ENCODE results near the gene DLG1.

The DLG1 gene

GRCh38 chr3:197030379-197031314, 267.8 kb downstream of the DLG1 start:
- DNase-seq (ENCODE audit: low read depth in 2 of 2): no peak

GRCh38 chr3:197029511-197030167, 268.8 kb downstream of the DLG1 start, which contains the start of gene MELTF:
TSS of gene MELTF (minus strand) at chr3:197029817. CDS start at chr3:197029702, 115 bp downstream.
- DNase-seq (ENCODE audit: low read depth in 2 of 2): peak; percentile 42 to 44

- DNase-seq (ENCODE audit: low read depth in 2 of 2): no peak
These were observed 269.5 kb downstream of the DLG1 start for GRCh38 chr3:197028728-197029510.

GRCh38 chr3:197027896-197028727, 270.3 kb downstream of the DLG1 start:
- DNase-seq (ENCODE audit: low read depth in 2 of 2): no peak

GRCh38 chr3:197027151-197027895, 271.1 kb downstream of the DLG1 start:
- no peak for DNase-seq (ENCODE audit: low read depth in 2 of 2)

- no peak for DNase-seq (ENCODE audit: low read depth in 2 of 2)
These were observed 271.9 kb downstream of the DLG1 start for GRCh38 chr3:197026481-197026866.

- no peak for DNase-seq (ENCODE audit: low read depth in 2 of 2)
These were observed 272.5 kb downstream of the DLG1 start for GRCh38 chr3:197025736-197026480.

- no peak for DNase-seq (ENCODE audit: low read depth in 2 of 2)
These were observed 273.3 kb downstream of the DLG1 start for GRCh38 chr3:197024881-197025735.

- DNase-seq (ENCODE audit: low read depth in 2 of 2): no peak
These were observed 274.3 kb downstream of the DLG1 start for GRCh38 chr3:197023998-197024651.

- no peak for DNase-seq (ENCODE audit: low read depth in 2 of 2)
These were observed 275.0 kb downstream of the DLG1 start for GRCh38 chr3:197023241-197023997.

- DNase-seq (ENCODE audit: low read depth in 2 of 2): no peak
These were observed 275.8 kb downstream of the DLG1 start for GRCh38 chr3:197022405-197023231.

GRCh38 chr3:197021729-197022404, 276.5 kb downstream of the DLG1 start:
- DNase-seq (ENCODE audit: low read depth in 2 of 2): no peak

- no peak for DNase-seq (ENCODE audit: low read depth in 2 of 2)
These were observed 277.2 kb downstream of the DLG1 start for GRCh38 chr3:197021231-197021630.

GRCh38 chr3:197019535-197019934, 278.9 kb downstream of the DLG1 start:
- DNase-seq (ENCODE audit: low read depth in 2 of 2): no peak

- no peak for DNase-seq (ENCODE audit: low read depth in 2 of 2)
These were observed 279.4 kb downstream of the DLG1 start for GRCh38 chr3:197019021-197019420.

- no peak for DNase-seq (ENCODE audit: low read depth in 2 of 2)
These were observed 281.4 kb downstream of the DLG1 start for GRCh38 chr3:197017003-197017402.
